PC-9 (cell line): Measurements from ENCODE around the gene POP4. TPM values are rescaled to one million over a fixed set of nuclear protein-coding genes. Genes with fewer than 3 reads are reported as not detected.

Experiments used
- BruUV-seq: library from RNA; stranded (reverse); fragments of 400-500 nt; replicated peaks from 2 replicates; lab custom pipeline; 2021; lab: Mats Ljungman, UMichigan
- CTCF ChIA-PET: fragments of 300-600 bp; sonication (Branson Sonifier 250); formaldehyde crosslinking; loops from one replicate; lab custom pipeline; 2022; ENCODE audit warnings: antibody characterized with exemption; lab: Charles Lee
- POLR2A ChIA-PET: fragments of 300-600 bp; sonication (Branson Sonifier 250); formaldehyde crosslinking; loops from one replicate; lab custom pipeline; 2022; ENCODE audit warnings: antibody characterized with exemption; ENCODE audit not compliant: unreplicated experiment; lab: Charles Lee
- DNase-seq, 2 experiments: peaks; one replicate each; pipeline versions ENCODE4 v3.0.0 to v3.0.0-alpha.2; 2015 to 2022; ENCODE audit warnings: mixed read lengths in 1 of 2
- H2AFZ ChIP-seq: fragments of 200-600 bp; sonication (generic); 2 replicates; pipeline ENCODE4 v1.8.1; 2017; ENCODE audit warnings: antibody characterized with exemption
- H3F3A ChIP-seq: fragments of 200-600 bp; sonication (generic); 2 replicates; pipeline ENCODE4 v1.8.1; 2017; ENCODE audit warnings: antibody characterized with exemption, mild to moderate bottlenecking, low read depth; ENCODE audit not compliant: insufficient read depth
- H3K27ac ChIP-seq: fragments of 200-600 bp; sonication (generic); 2 replicates; pipeline ENCODE4 v1.6.1; 2016; ENCODE audit warnings: mixed run types
- H3K27me3 ChIP-seq: fragments of 200-600 bp; sonication (generic); 2 replicates; pipeline ENCODE4 v1.6.1; 2016; ENCODE audit warnings: low read depth, mixed run types; ENCODE audit not compliant: insufficient read depth
- H3K36me3 ChIP-seq: fragments of 200-600 bp; sonication (generic); 2 replicates; pipeline ENCODE4 v1.6.1; 2016; ENCODE audit warnings: low read depth, mixed run types
- H3K4me1 ChIP-seq: fragments of 200-600 bp; sonication (generic); replicated peaks from 2 replicates; pipeline ENCODE4 v1.6.1; 2016; ENCODE audit warnings: mixed run types; ENCODE audit not compliant: insufficient read depth
- H3K4me2 ChIP-seq: fragments of 200-600 bp; sonication (generic); 2 replicates; pipeline ENCODE4 v1.6.1; 2017; ENCODE audit warnings: mixed run types
- H3K4me3 ChIP-seq: fragments of 200-600 bp; sonication (generic); 2 replicates; pipeline ENCODE4 v1.6.1; 2016; ENCODE audit warnings: mixed run types
- H3K79me2 ChIP-seq: fragments of 200-600 bp; sonication (generic); 2 replicates; pipeline ENCODE4 v1.6.1; 2017; ENCODE audit warnings: low read depth, mixed run types
- H3K9me2 ChIP-seq: fragments of 200-600 bp; sonication (generic); 2 replicates; pipeline ENCODE4 v1.8.1; 2017; ENCODE audit warnings: mild to moderate bottlenecking; ENCODE audit not compliant: insufficient read depth
- H3K9me3 ChIP-seq: fragments of 200-600 bp; sonication (generic); 2 replicates; pipeline ENCODE4 v1.8.1; 2016; ENCODE audit warnings: low read depth; ENCODE audit not compliant: insufficient read depth
- H4K20me1 ChIP-seq: fragments of 200-600 bp; sonication (generic); 2 replicates; pipeline ENCODE4 v1.8.1; 2017; ENCODE audit not compliant: insufficient read depth
- EZH2 ChIP-seq: fragments of 200-600 bp; sonication (generic); IDR thresholded peaks from 2 replicates; pipeline ENCODE4 v1.8.0; 2017; ENCODE audit warnings: antibody characterized with exemption, low read depth
- intact Hi-C: fragments of 100-400 bp; cut with micrococcal nuclease; formaldehyde crosslinking; loops from one replicate; pipeline ENCODE4 v1.10.0; 2022; ENCODE audit not compliant: unreplicated experiment
- total RNA-seq: library from RNA; stranded (reverse); gene quantifications from 2 replicates; pipeline ENCODE4 v1.2.3, GENCODE V29; 2021
- TF ChIP-seq, protein P1 (sequence below): fragments of 200-600 bp; sonication (generic); conservative IDR thresholded peaks from 2 replicates; pipeline ENCODE4 v1.6.1; 2017; ENCODE audit warnings: mixed run types, antibody characterized with exemption, mild to moderate bottlenecking, moderate library complexity

POP4 gene
- total RNA-seq, 1 experiment from 2014 or later, result 66.6 TPM

DNA sequence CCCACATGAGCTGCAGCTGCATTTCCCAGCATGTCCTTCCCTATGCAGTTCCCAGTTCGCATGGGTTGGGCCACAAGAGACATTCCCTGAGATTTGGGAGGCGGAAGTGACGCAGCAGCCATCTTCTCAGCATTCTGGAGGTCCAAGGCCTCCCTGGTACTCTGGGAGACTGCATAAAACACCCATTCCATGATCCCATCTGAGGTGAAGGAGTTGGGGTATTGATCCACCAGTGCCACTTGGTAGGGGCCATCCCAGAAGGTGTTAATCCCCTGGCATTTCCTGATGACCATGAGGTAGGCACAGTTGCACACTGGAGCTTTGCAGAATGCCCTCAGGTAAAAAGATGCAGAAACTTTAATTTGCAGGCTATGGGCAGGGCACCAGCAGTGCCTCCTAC lies 25.4 kb downstream of the POP4 start:
- intact Hi-C loops, result no loop called here
- CTCF ChIA-PET, result no interaction called here
- TF ChIP-seq, protein P1, sequence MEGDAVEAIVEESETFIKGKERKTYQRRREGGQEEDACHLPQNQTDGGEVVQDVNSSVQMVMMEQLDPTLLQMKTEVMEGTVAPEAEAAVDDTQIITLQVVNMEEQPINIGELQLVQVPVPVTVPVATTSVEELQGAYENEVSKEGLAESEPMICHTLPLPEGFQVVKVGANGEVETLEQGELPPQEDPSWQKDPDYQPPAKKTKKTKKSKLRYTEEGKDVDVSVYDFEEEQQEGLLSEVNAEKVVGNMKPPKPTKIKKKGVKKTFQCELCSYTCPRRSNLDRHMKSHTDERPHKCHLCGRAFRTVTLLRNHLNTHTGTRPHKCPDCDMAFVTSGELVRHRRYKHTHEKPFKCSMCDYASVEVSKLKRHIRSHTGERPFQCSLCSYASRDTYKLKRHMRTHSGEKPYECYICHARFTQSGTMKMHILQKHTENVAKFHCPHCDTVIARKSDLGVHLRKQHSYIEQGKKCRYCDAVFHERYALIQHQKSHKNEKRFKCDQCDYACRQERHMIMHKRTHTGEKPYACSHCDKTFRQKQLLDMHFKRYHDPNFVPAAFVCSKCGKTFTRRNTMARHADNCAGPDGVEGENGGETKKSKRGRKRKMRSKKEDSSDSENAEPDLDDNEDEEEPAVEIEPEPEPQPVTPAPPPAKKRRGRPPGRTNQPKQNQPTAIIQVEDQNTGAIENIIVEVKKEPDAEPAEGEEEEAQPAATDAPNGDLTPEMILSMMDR, result no peak
- TF ChIP-seq EZH2, result no peak
- Histone ChIP-seq H3K4me2 (no peak overlapping the region), H3K79me2 (no peaks in the 10 kb centered on the region), H3K9me2 (no peaks in the 10 kb centered on the region), H3K9me3 (no peaks in the 10 kb centered on the region), H3K27me3 (no peaks in the 10 kb centered on the region), H3K4me1 (no peaks in the 10 kb centered on the region), H3K27ac (no peak overlapping the region), H3F3A (no peaks in the 10 kb centered on the region), H2AFZ (no peak overlapping the region), H4K20me1 (no peaks in the 10 kb centered on the region), H3K36me3 (no peaks in the 10 kb centered on the region), H3K4me3 (no peak overlapping the region)
- no TSS peak for BruUV-seq
- POLR2A ChIA-PET, result interaction anchor here (0.7 kb wide), 1 partner anchor 105 kb away, joined by 3 read pairs; no protein-coding TSS in a partner anchor
- no peak for DNase-seq

GRCh38 chr19:29634002-29634401 lies 27.9 kb downstream of the POP4 start:
- H3K36me3 ChIP-seq, result no peaks in the 10 kb centered on the region
- POLR2A ChIA-PET, result no interaction called here
- no peaks in the 10 kb centered on the region for H3K4me1 ChIP-seq
- H3F3A ChIP-seq, result no peaks in the 10 kb centered on the region
- H4K20me1 ChIP-seq, result no peaks in the 10 kb centered on the region
- no peaks in the 10 kb centered on the region for H3K27me3 ChIP-seq
- H2AFZ ChIP-seq, result no peak overlapping the region
- CTCF ChIA-PET, result no interaction called here
- no peak for TF ChIP-seq EZH2
- TF ChIP-seq, protein P1, result no peak
- no peaks in the 10 kb centered on the region for H3K9me2 ChIP-seq
- BruUV-seq, result no TSS peak
- intact Hi-C loops, result no loop called here
- H3K9me3 ChIP-seq, result no peaks in the 10 kb centered on the region
- no peak overlapping the region for H3K27ac ChIP-seq
- no peak overlapping the region for H3K4me2 ChIP-seq
- H3K4me3 ChIP-seq, result no peak overlapping the region
- no peaks in the 10 kb centered on the region for H3K79me2 ChIP-seq
- no peak for DNase-seq

GRCh38 chr19:29634423-29635130 lies 28.5 kb downstream of the POP4 start:
- no peaks in the 10 kb centered on the region for H3K27me3 ChIP-seq
- no peak overlapping the region for H3K27ac ChIP-seq
- H3K36me3 ChIP-seq, result no peaks in the 10 kb centered on the region
- ChIA-PET CTCF (interaction anchor here (0.6 kb wide), 1 partner anchor 240 kb away, joined by 5 read pairs; no protein-coding TSS in a partner anchor), POLR2A (no interaction called here)
- no peak overlapping the region for H3K4me2 ChIP-seq
- H3F3A ChIP-seq, result no peaks in the 10 kb centered on the region
- H2AFZ ChIP-seq, result no peak overlapping the region
- no peak for DNase-seq
- no peak overlapping the region for H3K4me3 ChIP-seq
- TF ChIP-seq, protein P1, result no peak
- no peak for TF ChIP-seq EZH2
- no peaks in the 10 kb centered on the region for H3K9me2 ChIP-seq
- H3K9me3 ChIP-seq, result no peaks in the 10 kb centered on the region
- H3K4me1 ChIP-seq, result no peaks in the 10 kb centered on the region
- BruUV-seq, result no TSS peak
- no peaks in the 10 kb centered on the region for H3K79me2 ChIP-seq
- H4K20me1 ChIP-seq, result no peaks in the 10 kb centered on the region
- intact Hi-C loops, result no loop called here
